UCSD-AML1 (cell line): ENCODE data around the gene COL5A3.

Experiments used
- DNase-seq: peaks from one replicate; lab custom pipeline; 2025; ENCODE audit not compliant: unreplicated experiment; lab: John Stamatoyannopoulos, UW

Gene COL5A3

DNA sequence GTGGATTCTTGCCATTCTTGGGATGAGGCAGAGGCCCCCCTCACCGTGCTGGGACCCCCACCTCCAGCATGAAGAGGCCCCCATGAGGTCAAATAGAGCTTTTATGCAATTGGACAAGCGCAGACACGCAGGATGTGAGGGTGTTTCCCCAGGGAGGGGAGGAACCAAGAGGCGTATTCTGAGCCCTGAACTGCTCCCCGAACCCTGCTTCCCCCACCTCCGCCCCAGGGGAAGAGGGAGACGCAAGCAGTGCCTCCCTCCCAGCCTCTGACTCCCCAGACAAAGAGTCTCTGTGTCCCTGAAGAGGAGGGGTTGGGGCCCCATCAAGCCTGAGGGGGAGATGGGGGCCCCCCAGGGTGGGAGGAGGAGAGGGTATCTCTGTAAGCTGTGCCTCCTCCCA lies 1.7 kb upstream of the COL5A3 start:
- no peak for DNase-seq

DNA sequence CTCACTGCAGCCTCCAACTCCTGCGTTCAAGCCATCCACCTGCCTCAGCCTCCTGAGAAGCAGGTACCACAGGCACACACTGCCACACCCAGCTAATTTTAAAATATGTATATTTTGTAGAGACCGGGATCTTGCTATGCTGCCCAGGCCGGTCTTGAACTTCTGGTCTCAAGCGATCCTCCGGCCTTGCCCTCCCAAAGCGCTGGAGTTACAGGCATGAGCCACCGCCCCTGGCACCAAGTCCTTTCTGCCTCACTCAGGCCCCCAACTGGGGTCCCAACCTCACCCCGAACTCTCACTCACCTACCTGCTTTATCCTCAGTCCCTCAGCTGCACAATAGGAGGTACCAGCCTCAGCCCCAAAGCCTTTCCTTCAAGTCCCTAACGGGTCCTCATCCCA lies 635 bp upstream of the COL5A3 start:
- no peak for DNase-seq

- no peak for DNase-seq
These were observed 535 bp downstream of the COL5A3 start for GRCh38 chr19:10009714-10010224.

GRCh38 chr19:10008184-10008765 lies 2.0 kb downstream of the COL5A3 start:
- no peak for DNase-seq

- DNase-seq = no peak
These were observed 2.7 kb downstream of the COL5A3 start for GRCh38 chr19:10007371-10008183.

GRCh38 chr19:10006752-10007323 lies 3.5 kb downstream of the COL5A3 start:
- DNase-seq = no peak

- no peak for DNase-seq
These were observed 4.0 kb downstream of the COL5A3 start for GRCh38 chr19:10006335-10006708.

GRCh38 chr19:10005632-10006334 lies 4.5 kb downstream of the COL5A3 start:
- no peak for DNase-seq

DNA sequence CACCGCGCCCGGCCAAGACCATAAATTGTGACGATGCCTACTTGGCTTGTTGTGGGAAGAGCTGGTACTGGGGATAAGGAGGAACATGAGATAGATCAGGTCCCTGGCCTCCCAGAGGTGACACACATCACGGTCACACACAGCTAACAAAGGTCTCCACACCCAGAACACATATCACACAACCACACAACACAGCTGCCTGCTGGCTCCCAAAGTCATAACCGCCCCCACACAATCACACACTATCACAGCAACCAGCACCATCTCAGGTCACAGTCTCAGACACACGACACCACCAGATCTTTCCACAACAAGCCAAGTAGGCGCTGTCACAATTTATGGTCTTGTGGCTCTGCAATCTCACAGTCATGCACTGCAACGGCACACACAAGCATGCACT lies 5.7 kb downstream of the COL5A3 start:
- no peak for DNase-seq

GRCh38 chr19:10003271-10003670 lies 7.0 kb downstream of the COL5A3 start:
- DNase-seq = no peak

GRCh38 chr19:10001899-10002298 lies 8.4 kb downstream of the COL5A3 start:
- DNase-seq = no peak

DNA sequence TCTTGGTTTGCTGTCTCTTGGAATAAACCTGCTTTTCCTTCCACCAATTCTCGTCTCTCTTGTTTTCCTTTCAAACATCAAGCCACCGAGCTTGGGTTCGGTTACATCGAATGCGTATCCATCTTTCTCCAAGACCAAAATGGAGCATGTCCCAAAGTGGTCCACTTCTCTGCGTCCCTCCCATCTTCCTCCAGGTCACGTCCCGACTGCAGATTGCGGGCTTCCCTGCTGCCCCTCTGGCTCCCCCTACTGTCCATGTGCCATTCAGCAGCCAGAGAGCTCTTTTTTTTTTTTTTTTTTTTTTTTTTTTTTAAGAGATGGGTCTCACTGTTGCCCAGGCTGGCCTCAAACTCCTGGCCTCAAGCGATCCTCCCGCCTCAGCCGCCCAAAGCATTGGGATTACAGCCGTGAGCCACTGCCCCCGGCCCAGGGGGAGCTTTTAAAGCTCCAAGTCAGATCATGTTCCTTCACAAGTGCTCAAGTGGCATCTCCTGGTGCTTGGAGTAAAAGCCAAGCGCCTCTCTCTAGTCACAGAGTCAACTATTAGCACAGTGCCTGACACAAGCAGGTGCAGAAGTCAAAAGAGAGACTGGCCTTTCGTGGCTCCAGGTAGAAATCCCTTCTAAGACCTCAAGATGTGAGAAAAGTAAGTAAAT lies 10.0 kb downstream of the COL5A3 start:
- peak; percentile 65 for DNase-seq

DNA sequence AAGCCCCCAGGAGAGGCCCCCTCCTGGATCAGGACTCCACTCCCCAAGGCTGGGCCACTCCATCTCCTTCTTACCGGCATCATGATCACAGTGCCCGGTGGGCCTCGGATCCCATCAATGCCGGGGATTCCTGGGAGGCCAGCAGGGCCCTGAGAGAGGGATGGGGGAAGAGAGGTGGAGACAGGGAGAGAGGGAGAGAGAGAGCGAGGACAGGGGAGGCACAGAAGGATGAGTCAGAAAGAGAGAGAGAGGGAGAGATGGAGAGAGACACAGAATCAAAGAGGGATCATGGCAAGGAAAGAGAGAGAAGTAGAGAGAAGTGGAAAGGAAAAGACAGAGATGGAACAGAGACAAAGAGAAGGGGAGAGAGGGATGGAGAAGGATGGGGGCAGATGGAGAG lies 13.8 kb downstream of the COL5A3 start:
- no peak for DNase-seq

GRCh38 chr19:9995999-9996398 lies 14.3 kb downstream of the COL5A3 start:
- no peak for DNase-seq

DNA sequence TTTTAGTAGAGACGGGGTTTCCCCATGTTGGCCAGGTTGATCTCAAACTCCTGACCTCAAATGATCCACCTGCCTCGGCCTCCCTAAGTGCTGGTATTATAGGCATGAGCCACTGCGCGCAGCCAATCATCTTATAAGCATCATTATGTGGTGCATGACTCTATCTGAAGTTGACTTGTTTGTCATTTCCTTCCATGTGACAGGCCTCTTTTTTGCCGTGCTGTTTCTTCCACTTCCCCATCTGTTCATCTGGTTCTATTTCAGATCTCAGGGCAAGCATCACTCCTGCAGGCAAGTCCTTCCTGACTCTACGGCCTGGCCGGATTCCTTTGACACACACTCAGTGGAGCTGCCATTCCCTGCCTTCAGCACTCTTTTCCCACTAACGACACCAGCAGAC lies 15.2 kb downstream of the COL5A3 start:
- DNase-seq = no peak

- no peak for DNase-seq
These were observed 18.7 kb downstream of the COL5A3 start for GRCh38 chr19:9991425-9992191.

GRCh38 chr19:9989504-9989903 lies 20.8 kb downstream of the COL5A3 start:
- DNase-seq = no peak

GRCh38 chr19:9986787-9987281 lies 23.5 kb downstream of the COL5A3 start:
- no peak for DNase-seq

- no peak for DNase-seq
These were observed 28.7 kb downstream of the COL5A3 start for GRCh38 chr19:9981406-9982260.
